Tibial nerve (tissue), 4 donors: Measurements from ENCODE around the gene S100G. TPM values are rescaled to one million over a fixed set of nuclear protein-coding genes. Genes with fewer than 3 reads are reported as not detected.
"Not testable (repeated sequence)": the region's sequence is repeated elsewhere in the genome, so short reads cannot be mapped to it uniquely, and the experiment has no call there.

Experiments used
- DNase-seq, 2 donors: peaks; one replicate each; pipeline ENCODE4 v3.0.0-alpha.2; 2019; ENCODE audit warnings: low spot score in 2 of 2
- H3K27ac ChIP-seq, 4 donors: fragments of 200-600 bp; sonication (generic) in 3 of 4; one replicate each; pipeline ENCODE4 v1.5.1; 2017 to 2019; ENCODE audit warnings: mild to moderate bottlenecking in 1 of 4
- H3K27me3 ChIP-seq, 2 donors: fragments of 200-600 bp; sonication (generic) in 1 of 2; one replicate each; pipeline versions ENCODE4 v1.5.1 to v1.6.0; 2017 to 2019
- H3K36me3 ChIP-seq, 3 donors: fragments of 200-600 bp; sonication (generic); one replicate each; pipeline ENCODE4 v1.5.1; 2018 to 2019
- H3K4me1 ChIP-seq, 4 donors: fragments of 200-600 bp; sonication (generic) in 3 of 4; one replicate each; pipeline ENCODE4 v1.5.1; 2017 to 2019
- H3K4me3 ChIP-seq, 4 donors: fragments of 200-600 bp; sonication (generic) in 3 of 4; one replicate each; pipeline ENCODE4 v1.5.1; 2017 to 2019; ENCODE audit warnings: mild to moderate bottlenecking in 1 of 4, moderate library complexity in 1 of 4
- H3K9me3 ChIP-seq, 4 donors: fragments of 200-600 bp; sonication (generic) in 3 of 4; one replicate each; pipeline ENCODE4 v1.5.1; 2017 to 2019
- CTCF ChIP-seq, 5 experiments: fragments of 200-600 bp in 3 of 5; fragments of 450-650 bp in 2 of 5; sonication (generic) in 3 of 5; IDR thresholded peaks; one replicate each; pipeline ENCODE4 v1.5.1; 2016 to 2019; ENCODE audit warnings: antibody characterized with exemption in 5 of 5, mild to moderate bottlenecking in 3 of 5, moderate library complexity in 2 of 5
- EP300 ChIP-seq, 2 donors: sonication (generic); formaldehyde crosslinking; IDR thresholded peaks; one replicate each; pipeline ENCODE4 v1.6.1; 2017; ENCODE audit warnings: antibody characterized with exemption in 2 of 2, mild to moderate bottlenecking in 1 of 2
- POLR2A ChIP-seq, 2 donors: fragments of 450-650 bp; IDR thresholded peaks; one replicate each; pipeline ENCODE4 v1.6.1; 2017; ENCODE audit warnings: antibody characterized with exemption in 2 of 2, mild to moderate bottlenecking in 2 of 2, moderate library complexity in 2 of 2
- WGBS, 2 donors: methylation state at CpG; one replicate each; pipeline ENCODE4 v1.1.5; 2018; 5-methylcytosine and 5-hydroxymethylcytosine counted together
- total RNA-seq, 4 donors: library from RNA; depleted of rRNA; stranded (reverse); fragments of >200 nt; gene quantifications; one replicate each; pipeline ENCODE4 v1.1.0, GENCODE V29; 2016

S100G gene
- not detected for total RNA-seq

GRCh38 chrX:16649858-16650257, at the start of gene S100G:
S100G (plus strand) TSS chrX:16650158; CDS start chrX:16651007, 849 bp downstream.
- Histone ChIP-seq H3K4me1 (no peaks in the 10 kb centered on the region), H3K9me3 (no peaks in the 10 kb centered on the region), H3K36me3 (no peaks in the 10 kb centered on the region), H3K4me3 (no peak within 1 kb of the TSS), H3K27ac (no peak within 1 kb of the TSS), H3K27me3 (no peaks in the 10 kb centered on the region)
- WGBS, 2 donors = 86 to 92% methylated on average over 4 of the region's 4 CpGs
- TF ChIP-seq EP300 (IDR thresholded peaks at IDR 0.05) = no peak
- no peak for TF ChIP-seq CTCF (IDR thresholded peaks at IDR 0.05)
- no peak for TF ChIP-seq POLR2A (IDR thresholded peaks at IDR 0.05)
- DNase-seq = no peak

- H3K36me3 ChIP-seq = peaks cover 0 to 6% (median 0%) of the 10 kb centered on the region in 3 donors
- no peak for DNase-seq
Observed at GRCh38 chrX:16601885-16602284, 48.1 kb upstream of the S100G start.

GRCh38 chrX:16603235-16603634, 46.7 kb upstream of the S100G start:
- 92 to 98% methylated on average over 6 of the region's 6 CpGs for WGBS, 2 donors
- not testable (repeated sequence) for H3K4me1 ChIP-seq, DNase-seq, H3K27ac ChIP-seq, H3K9me3 ChIP-seq, H3K27me3 ChIP-seq, H3K4me3 ChIP-seq
- peaks cover 0 to 12% (median 0%) of the 10 kb centered on the region in 3 donors for H3K36me3 ChIP-seq

More at GRCh38 chrX:16601885-16602284, 48.1 kb upstream of the S100G start:
- H3K4me1 ChIP-seq = no peaks in the 10 kb centered on the region
- no peaks in the 10 kb centered on the region for H3K9me3 ChIP-seq
- no peak overlapping the region for H3K4me3 ChIP-seq
- TF ChIP-seq EP300 (IDR thresholded peaks at IDR 0.05) (no peak), CTCF (IDR thresholded peaks at IDR 0.05) (no peak), POLR2A (IDR thresholded peaks at IDR 0.05) (no peak)
- no peak overlapping the region for H3K27ac ChIP-seq
- H3K27me3 ChIP-seq = no peaks in the 10 kb centered on the region
- WGBS, 2 donors = 72 to 84% methylated on average over 4 of the region's 4 CpGs

GRCh38 chrX:16603822-16604221, 46.1 kb upstream of the S100G start:
- Histone ChIP-seq H3K4me1 (no peaks in the 10 kb centered on the region), H3K36me3 (peaks cover 0 to 12% (median 0%) of the 10 kb centered on the region in 3 donors), H3K4me3 (no peak overlapping the region), H3K27ac (peak overlapping the region in 2 of 4 donors; percentile 28 to 29), H3K27me3 (no peaks in the 10 kb centered on the region), H3K9me3 (no peaks in the 10 kb centered on the region)
- DNase-seq = no peak
- 74 to 76% methylated on average over 4 of the region's 4 CpGs for WGBS, 2 donors
- no peak for TF ChIP-seq EP300 (IDR thresholded peaks at IDR 0.05)
- no peak for TF ChIP-seq CTCF (IDR thresholded peaks at IDR 0.05)
- TF ChIP-seq POLR2A (IDR thresholded peaks at IDR 0.05) = no peak

GRCh38 chrX:16604337-16604736, 45.6 kb upstream of the S100G start:
- peaks cover 0 to 12% (median 0%) of the 10 kb centered on the region in 3 donors for H3K36me3 ChIP-seq
- H3K4me3 ChIP-seq = no peak overlapping the region
- no peaks in the 10 kb centered on the region for H3K27me3 ChIP-seq
- H3K4me1 ChIP-seq = no peaks in the 10 kb centered on the region
- no peaks in the 10 kb centered on the region for H3K9me3 ChIP-seq
- peak overlapping the region in 1 of 4 donors; percentile 29 for H3K27ac ChIP-seq
- no peak for DNase-seq
- no peak for TF ChIP-seq POLR2A (IDR thresholded peaks at IDR 0.05)
- TF ChIP-seq EP300 (IDR thresholded peaks at IDR 0.05) = no peak
- TF ChIP-seq CTCF (IDR thresholded peaks at IDR 0.05) = no peak
- 53 to 74% methylated on average over 2 of the region's 2 CpGs for WGBS, 2 donors
